DND-41 (cell line): ENCODE data around the gene MMRN1.

Source experiments
- ATAC-seq: fragments of 200-7000 bp; cut with Tn5 transposase; 3 replicates; pipeline ENCODE4 v1.9.1; 2021; ENCODE audit warnings: low read depth; ENCODE audit not compliant: insufficient read depth
- DNase-seq: peaks from one replicate; pipeline ENCODE4 v3.0.0-alpha.2; 2020
- H2AFZ ChIP-seq: 2 replicates; pipeline ENCODE4 v1.6.0; 2012; ENCODE audit warnings: low read depth, low read length
- H3K27ac ChIP-seq: 2 replicates; pipeline ENCODE4 v1.5.1; 2012; ENCODE audit warnings: low read length, inconsistent platforms
- H3K27me3 ChIP-seq: fragments of 200-600 bp; sonication (generic); 2 replicates; pipeline ENCODE4 v1.6.0; 2012; ENCODE audit warnings: low read length, mild to moderate bottlenecking, inconsistent platforms; ENCODE audit not compliant: insufficient read depth, poor library complexity
- H3K36me3 ChIP-seq: 2 replicates; pipeline ENCODE4 v1.5.1; 2012; ENCODE audit warnings: low read length, inconsistent platforms; ENCODE audit not compliant: insufficient read depth
- H3K4me1 ChIP-seq: 2 replicates; pipeline ENCODE4 v1.5.1; 2012; ENCODE audit warnings: mild to moderate bottlenecking, low read length; ENCODE audit not compliant: insufficient read depth
- H3K4me2 ChIP-seq: 2 replicates; pipeline ENCODE4 v1.6.0; 2012; ENCODE audit warnings: mild to moderate bottlenecking, moderate library complexity, low read length, inconsistent platforms; ENCODE audit not compliant: insufficient read depth
- H3K4me3 ChIP-seq, 2 experiments: fragments of 200-600 bp in 1 of 2; shearing (Covaris generic) in 1 of 2; 2 replicates each; pipeline ENCODE4 v1.5.1; 2012 to 2016; ENCODE audit warnings: inconsistent platforms in 2 of 2, low read length in 2 of 2, mild to moderate bottlenecking in 2 of 2, low read depth in 1 of 2, moderate library complexity in 1 of 2
- H3K79me2 ChIP-seq: 2 replicates; pipeline ENCODE4 v1.6.0; 2012; ENCODE audit warnings: low read length, inconsistent platforms; ENCODE audit not compliant: insufficient read depth
- H3K9ac ChIP-seq: 2 replicates; pipeline ENCODE4 v1.6.0; 2012; ENCODE audit warnings: low read depth, mild to moderate bottlenecking, inconsistent platforms, low read length, moderate library complexity
- H3K9me3 ChIP-seq: 2 replicates; pipeline ENCODE4 v1.5.1; 2012; ENCODE audit warnings: low read length, moderate library complexity, mild to moderate bottlenecking, inconsistent platforms; ENCODE audit not compliant: insufficient read depth, severe bottlenecking
- H4K20me1 ChIP-seq: 2 replicates; pipeline ENCODE4 v1.6.0; 2012; ENCODE audit warnings: low read length; ENCODE audit not compliant: insufficient read depth
- EZH2 ChIP-seq: IDR thresholded peaks from 3 replicates; pipeline ENCODE4 v1.6.1; 2012; ENCODE audit warnings: borderline replicate concordance, low read depth, mild to moderate bottlenecking, moderate library complexity, low read length, inconsistent platforms; ENCODE audit not compliant: severe bottlenecking
- TF ChIP-seq, protein P1 (sequence below): IDR thresholded peaks from 2 replicates; pipeline ENCODE4 v1.5.1; 2012; ENCODE audit warnings: borderline replicate concordance, low read length, moderate library complexity, mild to moderate bottlenecking; ENCODE audit not compliant: poor library complexity, severe bottlenecking; ENCODE audit errors: extremely low read depth

Gene MMRN1, protein sequence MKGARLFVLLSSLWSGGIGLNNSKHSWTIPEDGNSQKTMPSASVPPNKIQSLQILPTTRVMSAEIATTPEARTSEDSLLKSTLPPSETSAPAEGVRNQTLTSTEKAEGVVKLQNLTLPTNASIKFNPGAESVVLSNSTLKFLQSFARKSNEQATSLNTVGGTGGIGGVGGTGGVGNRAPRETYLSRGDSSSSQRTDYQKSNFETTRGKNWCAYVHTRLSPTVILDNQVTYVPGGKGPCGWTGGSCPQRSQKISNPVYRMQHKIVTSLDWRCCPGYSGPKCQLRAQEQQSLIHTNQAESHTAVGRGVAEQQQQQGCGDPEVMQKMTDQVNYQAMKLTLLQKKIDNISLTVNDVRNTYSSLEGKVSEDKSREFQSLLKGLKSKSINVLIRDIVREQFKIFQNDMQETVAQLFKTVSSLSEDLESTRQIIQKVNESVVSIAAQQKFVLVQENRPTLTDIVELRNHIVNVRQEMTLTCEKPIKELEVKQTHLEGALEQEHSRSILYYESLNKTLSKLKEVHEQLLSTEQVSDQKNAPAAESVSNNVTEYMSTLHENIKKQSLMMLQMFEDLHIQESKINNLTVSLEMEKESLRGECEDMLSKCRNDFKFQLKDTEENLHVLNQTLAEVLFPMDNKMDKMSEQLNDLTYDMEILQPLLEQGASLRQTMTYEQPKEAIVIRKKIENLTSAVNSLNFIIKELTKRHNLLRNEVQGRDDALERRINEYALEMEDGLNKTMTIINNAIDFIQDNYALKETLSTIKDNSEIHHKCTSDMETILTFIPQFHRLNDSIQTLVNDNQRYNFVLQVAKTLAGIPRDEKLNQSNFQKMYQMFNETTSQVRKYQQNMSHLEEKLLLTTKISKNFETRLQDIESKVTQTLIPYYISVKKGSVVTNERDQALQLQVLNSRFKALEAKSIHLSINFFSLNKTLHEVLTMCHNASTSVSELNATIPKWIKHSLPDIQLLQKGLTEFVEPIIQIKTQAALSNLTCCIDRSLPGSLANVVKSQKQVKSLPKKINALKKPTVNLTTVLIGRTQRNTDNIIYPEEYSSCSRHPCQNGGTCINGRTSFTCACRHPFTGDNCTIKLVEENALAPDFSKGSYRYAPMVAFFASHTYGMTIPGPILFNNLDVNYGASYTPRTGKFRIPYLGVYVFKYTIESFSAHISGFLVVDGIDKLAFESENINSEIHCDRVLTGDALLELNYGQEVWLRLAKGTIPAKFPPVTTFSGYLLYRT

DNA sequence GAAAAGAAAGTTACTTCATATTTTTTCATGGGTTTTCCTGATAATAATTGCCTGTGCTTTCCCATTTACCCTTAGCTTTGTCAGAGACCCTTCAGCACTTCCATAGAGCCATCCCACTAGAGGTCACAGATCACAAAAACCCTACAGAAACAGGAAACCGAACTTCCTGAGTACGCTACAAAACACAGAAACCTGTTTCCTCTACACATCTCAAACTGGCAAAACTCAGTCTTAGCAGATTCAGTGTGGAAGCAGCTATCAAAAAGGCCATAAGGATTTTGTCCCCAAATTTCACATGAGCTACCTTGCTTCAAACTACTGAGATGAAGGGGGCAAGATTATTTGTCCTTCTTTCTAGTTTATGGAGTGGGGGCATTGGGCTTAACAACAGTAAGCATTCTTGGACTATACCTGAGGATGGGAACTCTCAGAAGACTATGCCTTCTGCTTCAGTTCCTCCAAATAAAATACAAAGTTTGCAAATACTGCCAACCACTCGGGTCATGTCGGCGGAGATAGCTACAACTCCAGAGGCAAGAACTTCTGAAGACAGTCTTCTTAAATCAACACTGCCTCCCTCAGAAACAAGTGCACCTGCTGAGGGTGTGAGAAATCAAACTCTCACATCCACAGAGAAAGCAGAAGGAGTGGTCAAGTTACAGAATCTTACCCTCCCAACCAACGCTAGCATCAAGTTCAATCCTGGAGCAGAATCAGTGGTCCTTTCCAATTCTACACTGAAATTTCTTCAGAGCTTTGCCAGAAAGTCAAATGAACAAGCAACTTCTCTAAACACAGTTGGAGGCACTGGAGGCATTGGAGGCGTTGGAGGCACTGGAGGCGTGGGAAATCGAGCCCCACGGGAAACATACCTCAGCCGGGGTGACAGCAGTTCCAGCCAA, at the start of gene MMRN1:
MMRN1 (plus strand) TSS at position 206 of the 902 bp plus-strand sequence; CDS start at position 324, 118 bp downstream.
- Histone ChIP-seq H3K4me1 (peaks cover 61% of the 10 kb centered on the region), H4K20me1 (no peaks in the 10 kb centered on the region), H3K9ac (peak within 1 kb of the TSS; percentile 60), H3K36me3 (no peaks in the 10 kb centered on the region), H3K4me2 (peak within 1 kb of the TSS; percentile 73), H3K9me3 (no peaks in the 10 kb centered on the region), H3K79me2 (0 out of 2 replicates have a peak, but pooled peaks cover 3% of the 10 kb centered on the region), H3K27me3 (no peaks in the 10 kb centered on the region), H3K4me3 (peak within 1 kb of the TSS; percentile 15 to 56), H2AFZ (peak within 1 kb of the TSS; percentile 76), H3K27ac (peak within 1 kb of the TSS; percentile 92)
- peak; percentile 91 for ATAC-seq
- peak; percentile 52 for DNase-seq
- TF ChIP-seq, protein P1, sequence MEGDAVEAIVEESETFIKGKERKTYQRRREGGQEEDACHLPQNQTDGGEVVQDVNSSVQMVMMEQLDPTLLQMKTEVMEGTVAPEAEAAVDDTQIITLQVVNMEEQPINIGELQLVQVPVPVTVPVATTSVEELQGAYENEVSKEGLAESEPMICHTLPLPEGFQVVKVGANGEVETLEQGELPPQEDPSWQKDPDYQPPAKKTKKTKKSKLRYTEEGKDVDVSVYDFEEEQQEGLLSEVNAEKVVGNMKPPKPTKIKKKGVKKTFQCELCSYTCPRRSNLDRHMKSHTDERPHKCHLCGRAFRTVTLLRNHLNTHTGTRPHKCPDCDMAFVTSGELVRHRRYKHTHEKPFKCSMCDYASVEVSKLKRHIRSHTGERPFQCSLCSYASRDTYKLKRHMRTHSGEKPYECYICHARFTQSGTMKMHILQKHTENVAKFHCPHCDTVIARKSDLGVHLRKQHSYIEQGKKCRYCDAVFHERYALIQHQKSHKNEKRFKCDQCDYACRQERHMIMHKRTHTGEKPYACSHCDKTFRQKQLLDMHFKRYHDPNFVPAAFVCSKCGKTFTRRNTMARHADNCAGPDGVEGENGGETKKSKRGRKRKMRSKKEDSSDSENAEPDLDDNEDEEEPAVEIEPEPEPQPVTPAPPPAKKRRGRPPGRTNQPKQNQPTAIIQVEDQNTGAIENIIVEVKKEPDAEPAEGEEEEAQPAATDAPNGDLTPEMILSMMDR, result peak; percentile 42
- no peak for TF ChIP-seq EZH2

DNA sequence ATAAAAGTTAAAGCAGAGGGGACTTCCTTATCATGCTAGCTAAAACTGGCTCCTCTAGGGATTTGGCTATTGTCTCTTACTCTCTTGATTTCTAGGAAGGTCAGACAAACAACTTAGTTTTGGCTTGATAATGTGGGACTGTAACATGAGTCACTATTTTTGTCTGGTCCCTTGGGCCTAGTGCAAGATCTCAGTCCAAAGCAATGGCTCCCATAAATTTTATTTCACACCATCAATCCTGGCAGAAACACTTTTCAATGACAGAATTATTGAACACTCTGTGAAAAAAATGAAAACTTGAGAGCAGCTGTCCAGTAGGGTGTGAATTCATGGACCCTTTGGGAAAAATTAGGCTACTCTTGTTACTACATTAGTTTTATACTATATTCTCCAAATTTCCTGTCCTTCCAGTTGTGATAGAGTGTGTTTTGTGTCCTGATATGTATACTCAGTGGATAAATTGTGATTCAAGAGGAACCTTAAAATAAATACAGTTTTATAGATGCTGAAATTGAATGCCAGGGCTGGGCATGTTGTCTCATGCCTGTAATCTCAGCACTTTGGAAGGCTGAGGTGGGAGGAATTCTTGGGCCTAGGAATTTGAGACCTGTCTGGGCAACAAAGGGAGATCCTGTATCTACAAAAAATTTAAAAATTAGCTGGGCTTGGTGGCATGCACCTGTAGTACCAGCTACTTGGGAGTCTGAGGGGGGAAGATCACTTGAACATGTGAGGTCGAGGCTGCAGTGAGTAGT, 46.9 kb upstream of the MMRN1 start:
- ATAC-seq, result no peak
- Histone ChIP-seq H4K20me1 (no peaks in the 10 kb centered on the region), H3K36me3 (no peaks in the 10 kb centered on the region), H3K27ac (no peak overlapping the region), H3K79me2 (no peaks in the 10 kb centered on the region), H3K4me3 (no peak overlapping the region), H3K4me2 (no peak overlapping the region), H3K9me3 (peaks cover 15% of the 10 kb centered on the region), H3K27me3 (no peaks in the 10 kb centered on the region), H3K9ac (no peak overlapping the region), H2AFZ (no peak overlapping the region), H3K4me1 (no peaks in the 10 kb centered on the region)
- no peak for DNase-seq
- TF ChIP-seq EZH2, result no peak
- TF ChIP-seq, protein P1, result no peak

DNA sequence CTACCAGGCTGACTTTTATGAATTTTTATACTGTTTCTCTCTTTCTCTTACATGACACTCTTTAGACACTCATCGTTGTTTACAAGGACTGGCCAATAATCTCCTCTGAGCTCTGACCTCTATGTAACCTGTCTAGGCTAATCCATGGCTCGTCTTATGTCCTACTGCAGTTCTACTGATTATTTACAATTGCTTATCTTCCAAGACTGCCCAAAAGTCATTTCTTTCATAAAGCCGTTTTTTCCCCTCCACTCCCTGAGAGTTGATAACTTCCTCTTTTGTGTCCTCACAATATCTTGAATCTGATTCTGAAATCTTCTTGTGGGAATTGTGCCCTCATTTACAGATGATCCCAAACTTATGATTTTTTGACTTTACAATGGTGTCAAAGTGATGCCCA, 39.4 kb upstream of the MMRN1 start:
- no peaks in the 10 kb centered on the region for H3K4me1 ChIP-seq
- no peaks in the 10 kb centered on the region for H3K36me3 ChIP-seq
- H3K9ac ChIP-seq, result no peak overlapping the region
- DNase-seq, result no peak
- no peak overlapping the region for H2AFZ ChIP-seq
- H3K79me2 ChIP-seq, result no peaks in the 10 kb centered on the region
- TF ChIP-seq, protein P1, result no peak
- no peak for TF ChIP-seq EZH2
- H3K4me3 ChIP-seq, result no peak overlapping the region
- H4K20me1 ChIP-seq, result no peaks in the 10 kb centered on the region
- H3K27me3 ChIP-seq, result no peaks in the 10 kb centered on the region
- peaks cover 12% of the 10 kb centered on the region for H3K9me3 ChIP-seq
- no peak for ATAC-seq
- no peak overlapping the region for H3K27ac ChIP-seq
- no peak overlapping the region for H3K4me2 ChIP-seq
